ENCODE data around the gene CFAP46. TPM values are rescaled to one million over a fixed set of nuclear protein-coding genes. Genes with fewer than 3 reads are reported as not detected.

Gene CFAP46
- total RNA-seq, 1 experiment from 2014 or later = 1.6 TPM

- CTCF ChIA-PET = no interaction called here
- Histone ChIP-seq H3K36me3 (ENCODE audit: control insufficient read depth, insufficient read depth, low read length) (no peaks in the 10 kb centered on the region), H3K9me3 (ENCODE audit: control insufficient read depth, insufficient read depth, low read depth, low read length) (no peaks in the 10 kb centered on the region), H3K4me3 (ENCODE audit: low read depth in 2 of 2, low read length in 2 of 2) (no peak overlapping the region), H3K27me3 (ENCODE audit: control insufficient read depth, insufficient read depth, low read length) (peaks cover 15% of the 10 kb centered on the region), H3K27ac (ENCODE audit: low read length) (no peak overlapping the region), H3K4me1 (ENCODE audit: control insufficient read depth, insufficient read depth, low read length) (no peaks in the 10 kb centered on the region)
- no TSS peak for BruUV-seq (replicated peaks)
- intact Hi-C loops (cut with micrococcal nuclease; ENCODE audit: unreplicated experiment) (no loop called here), in situ Hi-C loops (cut with HindIII; ENCODE audit: low pct_unique_long_range_greater_than_20kb, low sequenced_read_pairs) (no loop called here)
- POLR2A ChIA-PET = interaction anchor here (0.8 kb wide), 1 partner anchor 27 kb away, joined by 3 read pairs; no protein-coding TSS in a partner anchor
- ATAC-seq (0 out of 2 replicates have a peak, but pooled peaks have one; percentile 4), DNase-seq (ENCODE audit: low read depth, low spot score) (no peak)
- TF ChIP-seq REST (IDR thresholded peaks at IDR 0.05; ENCODE audit: insufficient read depth in 1 of 2, low read depth in 2 of 2, low read length in 1 of 2) (no peak), POLR2AphosphoS5 (IDR thresholded peaks at IDR 0.05; ENCODE audit: low read depth, low read length) (no peak)
Observed at GRCh38 chr10:132877473-132877872, 64.9 kb downstream of the CFAP46 start.

- intact Hi-C loops (cut with micrococcal nuclease; ENCODE audit: unreplicated experiment) (no loop called here), in situ Hi-C loops (cut with HindIII; ENCODE audit: low pct_unique_long_range_greater_than_20kb, low sequenced_read_pairs) (no loop called here)
- Histone ChIP-seq H3K36me3 (ENCODE audit: control insufficient read depth, insufficient read depth, low read length) (no peaks in the 10 kb centered on the region), H3K27me3 (ENCODE audit: control insufficient read depth, insufficient read depth, low read length) (peaks cover 18% of the 10 kb centered on the region), H3K9me3 (ENCODE audit: control insufficient read depth, insufficient read depth, low read depth, low read length) (no peaks in the 10 kb centered on the region), H3K27ac (ENCODE audit: low read length) (no peak overlapping the region), H3K4me3 (ENCODE audit: low read depth in 2 of 2, low read length in 2 of 2) (no peak overlapping the region), H3K4me1 (ENCODE audit: control insufficient read depth, insufficient read depth, low read length) (no peaks in the 10 kb centered on the region)
- CTCF ChIA-PET = no interaction called here
- POLR2A ChIA-PET = interaction anchor here (0.8 kb wide), 1 partner anchor 26 kb away, joined by 3 read pairs; no protein-coding TSS in a partner anchor
- BruUV-seq (replicated peaks) = no TSS peak
- TF ChIP-seq TCF7L2 (IDR thresholded peaks at IDR 0.05; ENCODE audit: low read depth, low read length) = no peak
- no peak for TF ChIP-seq CTCF (IDR thresholded peaks at IDR 0.05)
- TF ChIP-seq REST (IDR thresholded peaks at IDR 0.05; ENCODE audit: insufficient read depth in 1 of 2, low read depth in 2 of 2, low read length in 1 of 2) = no peak
- DNase-seq (ENCODE audit: low read depth, low spot score) (no peak), ATAC-seq (peak; percentile 43; the same call in 1 of the 2 replicates)
Observed at GRCh38 chr10:132876993-132877431, 65.4 kb downstream of the CFAP46 start.

Data from Panc1 (cell line).